MV-4-11 (cell line): ENCODE results near the gene SPATA25.
"Not testable (repeated sequence)": the region's sequence is repeated elsewhere in the genome, so short reads cannot be mapped to it uniquely, and the experiment has no call there.

Experiments
- DNase-seq: peaks from one replicate; lab custom pipeline; 2025; lab: John Stamatoyannopoulos, UW

Gene SPATA25

GRCh38 chr20:45892828-45893500, 5.5 kb upstream of the SPATA25 start:
- DNase-seq, result no peak

GRCh38 chr20:45892049-45892825, 4.8 kb upstream of the SPATA25 start:
- peak; percentile 25 for DNase-seq

GRCh38 chr20:45890985-45891983, 3.9 kb upstream of the SPATA25 start, which contains the start of the genes CTSA and NEURL2:
Gene CTSA, plus strand, starts transcription at chr20:45891335. Its CDS starts 234 bp downstream, at chr20:45891569.
Gene NEURL2, minus strand, starts transcription at chr20:45891208. Its CDS starts 217 bp downstream, at chr20:45890991.
- DNase-seq, result peak; percentile 84

GRCh38 chr20:45890077-45890984, 2.9 kb upstream of the SPATA25 start:
- DNase-seq, result peak; percentile 59

- DNase-seq, result no peak
Observed at GRCh38 chr20:45888681-45889080, 1.3 kb upstream of the SPATA25 start.

- DNase-seq, result no peak
Observed at GRCh38 chr20:45886590-45887345, 654 bp downstream of the SPATA25 start.

GRCh38 chr20:45883100-45883469, 4.3 kb downstream of the SPATA25 start:
- DNase-seq, result no peak

- DNase-seq, result no peak
Observed at GRCh38 chr20:45882469-45883099, 4.8 kb downstream of the SPATA25 start.

GRCh38 chr20:45880988-45881788, 6.2 kb downstream of the SPATA25 start, which contains the start of gene ZSWIM1:
Gene ZSWIM1, plus strand, starts transcription at chr20:45881227. Its CDS starts 1,366 bp downstream, at chr20:45882593.
- DNase-seq, result peak; percentile 99

- DNase-seq, result no peak
Observed at GRCh38 chr20:45878076-45878761, 9.2 kb downstream of the SPATA25 start.

- DNase-seq, result no peak
Observed at GRCh38 chr20:45874576-45874975, 12.8 kb downstream of the SPATA25 start.

GRCh38 chr20:45874104-45874481, 13.3 kb downstream of the SPATA25 start:
- not testable (repeated sequence) for DNase-seq

- no peak for DNase-seq
Observed at GRCh38 chr20:45873409-45874103, 13.9 kb downstream of the SPATA25 start.

GRCh38 chr20:45872626-45873025, 14.8 kb downstream of the SPATA25 start:
- no peak for DNase-seq

GRCh38 chr20:45867819-45868176, 19.6 kb downstream of the SPATA25 start:
- DNase-seq, result no peak

GRCh38 chr20:45867136-45867818, 20.1 kb downstream of the SPATA25 start:
- DNase-seq, result no peak

GRCh38 chr20:45866454-45866853, 21.0 kb downstream of the SPATA25 start:
- no peak for DNase-seq
